Esophagus muscularis mucosa (tissue), 3 donors: ENCODE data around the gene CHMP2A.
A peak's percentile ranks its signal among the peaks of the same experiment; 100 is the strongest.

ENCODE experiments used
- POLR2A ChIP-seq: fragments of 450-650 bp; IDR thresholded peaks from one replicate; pipeline ENCODE4 v1.6.1; 2017; ENCODE audit warnings: antibody characterized with exemption, moderate library complexity, mild to moderate bottlenecking, low read depth
- POLR2AphosphoS5 ChIP-seq, 2 donors: sonication (generic); formaldehyde crosslinking; IDR thresholded peaks; one replicate each; pipeline ENCODE4 v1.6.1; 2017; ENCODE audit warnings: antibody characterized with exemption in 2 of 2
- TF ChIP-seq, protein P1 (sequence below), 3 experiments: fragments of 200-600 bp in 2 of 3; fragments of 450-650 bp in 1 of 3; sonication (generic) in 2 of 3; IDR thresholded peaks; one replicate each; pipeline ENCODE4 v1.5.1; 2017 to 2019; ENCODE audit warnings: antibody characterized with exemption in 3 of 3, mild to moderate bottlenecking in 2 of 3, moderate library complexity in 1 of 3

GRCh38 chr19:58572818-58573657, 18.1 kb upstream of the CHMP2A start, which contains the start of gene MZF1:
- TF ChIP-seq, protein P1, sequence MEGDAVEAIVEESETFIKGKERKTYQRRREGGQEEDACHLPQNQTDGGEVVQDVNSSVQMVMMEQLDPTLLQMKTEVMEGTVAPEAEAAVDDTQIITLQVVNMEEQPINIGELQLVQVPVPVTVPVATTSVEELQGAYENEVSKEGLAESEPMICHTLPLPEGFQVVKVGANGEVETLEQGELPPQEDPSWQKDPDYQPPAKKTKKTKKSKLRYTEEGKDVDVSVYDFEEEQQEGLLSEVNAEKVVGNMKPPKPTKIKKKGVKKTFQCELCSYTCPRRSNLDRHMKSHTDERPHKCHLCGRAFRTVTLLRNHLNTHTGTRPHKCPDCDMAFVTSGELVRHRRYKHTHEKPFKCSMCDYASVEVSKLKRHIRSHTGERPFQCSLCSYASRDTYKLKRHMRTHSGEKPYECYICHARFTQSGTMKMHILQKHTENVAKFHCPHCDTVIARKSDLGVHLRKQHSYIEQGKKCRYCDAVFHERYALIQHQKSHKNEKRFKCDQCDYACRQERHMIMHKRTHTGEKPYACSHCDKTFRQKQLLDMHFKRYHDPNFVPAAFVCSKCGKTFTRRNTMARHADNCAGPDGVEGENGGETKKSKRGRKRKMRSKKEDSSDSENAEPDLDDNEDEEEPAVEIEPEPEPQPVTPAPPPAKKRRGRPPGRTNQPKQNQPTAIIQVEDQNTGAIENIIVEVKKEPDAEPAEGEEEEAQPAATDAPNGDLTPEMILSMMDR (IDR thresholded peaks at IDR 0.05): peak in 2 of 3 experiments; percentile 17 to 20
- peak; percentile 33 for TF ChIP-seq POLR2A
- TF ChIP-seq POLR2AphosphoS5 (IDR thresholded peaks at IDR 0.05): peak; percentile 78 to 92
